ENCODE measurements around the gene HCAR3.
A peak's percentile ranks its signal among the peaks of the same experiment; 100 is the strongest.
"Not testable (repeated sequence)": the region's sequence is repeated elsewhere in the genome, so short reads cannot be mapped to it uniquely, and the experiment has no call there.

Gene HCAR3

DNA sequence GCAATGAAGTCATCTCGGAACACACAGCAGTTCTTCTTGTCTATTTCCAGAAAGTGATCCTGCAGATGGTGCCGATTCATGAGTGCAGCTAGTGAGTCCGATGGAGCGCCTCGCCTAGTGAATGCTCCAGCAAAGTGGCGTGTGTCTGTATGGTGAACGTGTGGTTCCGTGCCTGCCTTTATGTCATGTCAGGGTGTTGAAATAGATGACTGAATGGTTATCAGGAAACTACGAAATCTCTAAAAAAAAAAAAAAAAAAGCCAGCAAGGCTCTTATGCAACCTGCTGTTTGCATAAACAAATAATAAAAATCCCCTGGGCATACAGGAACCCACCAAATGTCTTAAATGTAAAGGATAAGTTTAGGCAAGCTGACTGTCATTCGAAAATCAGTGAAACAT lies at the start of gene HCAR3:
TSS of gene HCAR3 (minus strand) at position 154 of the 400 bp plus-strand sequence. CDS start at position 80, 74 bp downstream.
- H3K4me3 ChIP-seq (ENCODE audit: low read depth, low read length), result not testable (repeated sequence)

- no peak overlapping the region for H3K4me3 ChIP-seq (ENCODE audit: low read depth, low read length)
- TF ChIP-seq, protein P1, sequence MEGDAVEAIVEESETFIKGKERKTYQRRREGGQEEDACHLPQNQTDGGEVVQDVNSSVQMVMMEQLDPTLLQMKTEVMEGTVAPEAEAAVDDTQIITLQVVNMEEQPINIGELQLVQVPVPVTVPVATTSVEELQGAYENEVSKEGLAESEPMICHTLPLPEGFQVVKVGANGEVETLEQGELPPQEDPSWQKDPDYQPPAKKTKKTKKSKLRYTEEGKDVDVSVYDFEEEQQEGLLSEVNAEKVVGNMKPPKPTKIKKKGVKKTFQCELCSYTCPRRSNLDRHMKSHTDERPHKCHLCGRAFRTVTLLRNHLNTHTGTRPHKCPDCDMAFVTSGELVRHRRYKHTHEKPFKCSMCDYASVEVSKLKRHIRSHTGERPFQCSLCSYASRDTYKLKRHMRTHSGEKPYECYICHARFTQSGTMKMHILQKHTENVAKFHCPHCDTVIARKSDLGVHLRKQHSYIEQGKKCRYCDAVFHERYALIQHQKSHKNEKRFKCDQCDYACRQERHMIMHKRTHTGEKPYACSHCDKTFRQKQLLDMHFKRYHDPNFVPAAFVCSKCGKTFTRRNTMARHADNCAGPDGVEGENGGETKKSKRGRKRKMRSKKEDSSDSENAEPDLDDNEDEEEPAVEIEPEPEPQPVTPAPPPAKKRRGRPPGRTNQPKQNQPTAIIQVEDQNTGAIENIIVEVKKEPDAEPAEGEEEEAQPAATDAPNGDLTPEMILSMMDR (IDR thresholded peaks at IDR 0.05; ENCODE audit: borderline replicate concordance, insufficient read depth, low read depth, low read length), result no peak
Observed at GRCh38 chr12:122757568-122757967, 41.0 kb upstream of the HCAR3 start.

GRCh38 chr12:122754790-122755189 lies 38.2 kb upstream of the HCAR3 start:
- TF ChIP-seq, protein P1 (IDR thresholded peaks at IDR 0.05; ENCODE audit: borderline replicate concordance, insufficient read depth, low read depth, low read length), result no peak
- H3K4me3 ChIP-seq (ENCODE audit: low read depth, low read length), result no peak overlapping the region

- H3K4me3 ChIP-seq (ENCODE audit: low read depth, low read length), result peak overlapping the region; percentile 69
- TF ChIP-seq, protein P1 (IDR thresholded peaks at IDR 0.05; ENCODE audit: borderline replicate concordance, insufficient read depth, low read depth, low read length), result no peak
Observed at GRCh38 chr12:122753319-122753650, 36.7 kb upstream of the HCAR3 start.

DNA sequence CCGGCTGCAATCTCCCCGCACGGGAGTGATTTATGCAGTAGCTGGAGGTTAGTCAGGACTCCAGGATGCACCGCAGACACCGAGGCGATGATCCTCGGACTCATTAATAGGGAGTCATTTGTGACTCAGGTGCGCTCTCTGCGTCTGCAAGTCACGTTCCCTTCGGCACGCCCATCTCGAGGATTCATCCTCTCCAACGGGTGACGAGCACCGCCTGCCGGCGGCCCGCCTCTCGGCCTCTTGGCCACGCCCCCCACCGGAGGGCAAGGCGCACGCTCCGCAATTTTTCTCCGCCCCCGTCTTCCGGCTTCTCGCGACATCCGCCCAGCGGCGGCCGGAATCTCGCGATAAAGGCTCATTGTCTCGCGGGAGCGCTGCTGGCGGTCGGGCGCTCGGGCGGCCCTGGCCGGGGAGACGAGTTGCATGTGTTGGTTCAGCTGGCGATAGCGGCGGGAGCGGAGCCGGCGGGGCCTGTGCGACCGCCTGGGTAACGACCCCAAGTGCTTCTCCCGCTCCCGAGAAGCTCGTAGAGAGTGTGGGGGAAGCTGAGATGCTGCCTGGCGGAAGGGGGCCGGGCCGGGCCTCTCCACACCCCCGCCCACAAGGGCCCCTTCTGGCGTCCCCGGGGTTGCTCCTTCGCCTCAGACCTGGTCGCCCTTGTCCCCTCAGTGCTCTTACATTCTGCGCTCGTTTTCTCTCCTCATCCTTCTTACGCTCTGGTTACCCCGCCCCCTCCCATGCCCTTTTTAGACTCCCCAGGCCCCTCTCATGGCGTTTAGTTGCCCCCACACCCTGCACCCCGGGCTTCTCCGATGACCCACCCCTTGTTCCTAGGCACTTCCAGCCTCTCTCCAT lies 36.1 kb upstream of the HCAR3 start, which contains the start of gene DENR:
TSS of gene DENR (plus strand) at position 361 of the 855 bp plus-strand sequence. CDS start 878 bp downstream, outside the sequence.
- peak within 1 kb of the TSS; percentile 69 for H3K4me3 ChIP-seq (ENCODE audit: low read depth, low read length)
- TF ChIP-seq, protein P1 (IDR thresholded peaks at IDR 0.05; ENCODE audit: borderline replicate concordance, insufficient read depth, low read depth, low read length), result peak; percentile 94

DNA sequence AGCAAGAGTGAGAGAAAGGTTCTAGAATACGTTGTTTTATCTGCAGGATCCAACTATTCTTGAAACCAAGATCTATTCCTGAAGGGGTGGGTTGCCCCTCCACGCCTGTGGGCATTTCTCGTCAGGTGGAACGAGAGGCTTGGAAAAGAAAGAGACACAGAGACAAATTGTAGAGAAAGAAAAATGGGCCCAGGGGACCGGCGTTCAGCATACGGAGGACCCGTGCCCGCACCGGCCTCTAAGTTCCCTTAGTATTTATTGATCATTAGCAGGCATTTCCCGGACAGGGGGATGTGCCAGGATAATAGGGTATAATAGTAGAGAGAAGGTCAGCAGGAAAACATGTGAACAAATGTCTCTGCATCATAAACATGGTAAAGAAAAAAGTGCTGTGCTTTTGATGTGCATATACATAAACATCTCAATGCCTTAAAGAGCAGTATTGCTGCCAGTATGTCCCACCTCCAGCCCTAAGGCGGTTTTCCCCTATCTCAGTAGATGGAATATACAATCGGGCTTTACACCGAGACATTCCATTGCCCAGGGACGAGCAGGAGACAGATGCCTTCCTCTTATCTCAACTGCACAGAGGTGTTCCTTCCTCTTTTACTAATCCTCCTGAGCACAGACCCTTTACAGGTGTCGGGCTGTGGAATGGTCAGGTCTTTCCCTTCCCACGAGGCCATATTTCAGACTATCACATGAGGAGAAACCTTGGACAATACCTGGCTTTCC lies 34.3 kb upstream of the HCAR3 start:
- not testable (repeated sequence) for H3K4me3 ChIP-seq (ENCODE audit: low read depth, low read length)

DNA sequence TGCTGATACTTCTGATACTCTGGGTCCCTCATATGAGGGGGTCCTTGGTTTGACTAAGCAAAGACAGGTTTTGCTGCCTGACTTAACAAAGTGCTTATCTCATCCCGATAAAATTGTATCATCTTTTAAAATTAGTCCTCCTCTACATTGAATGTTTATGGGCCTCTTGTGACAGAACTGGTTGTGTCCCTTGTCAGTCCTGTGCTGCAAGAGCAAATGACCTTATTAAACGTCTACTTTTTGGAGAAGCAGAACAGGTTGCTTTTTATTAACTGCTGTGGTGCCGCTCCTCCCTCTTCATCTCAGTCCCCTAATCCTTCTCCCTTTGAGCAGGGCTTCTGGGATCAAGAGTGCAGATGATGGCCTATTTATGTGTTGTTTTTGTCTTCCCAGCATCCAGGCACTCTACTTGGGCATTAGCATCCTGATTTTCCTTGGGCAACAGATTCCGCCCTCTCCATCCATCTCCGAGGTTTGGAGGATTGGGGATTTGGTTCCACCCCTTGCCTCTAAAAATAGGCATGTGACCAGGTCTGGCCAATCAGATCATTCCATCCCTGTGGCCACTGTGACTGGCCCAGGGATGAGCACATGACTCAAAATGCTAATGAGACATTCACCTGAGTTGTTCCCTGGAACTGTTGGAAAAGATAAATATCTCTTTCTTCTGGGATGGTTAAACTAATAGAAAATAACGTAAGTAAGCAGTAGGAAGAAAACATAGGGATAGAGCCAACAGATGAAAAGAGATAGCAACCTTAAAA lies 33.1 kb upstream of the HCAR3 start:
- TF ChIP-seq, protein P1 (IDR thresholded peaks at IDR 0.05; ENCODE audit: borderline replicate concordance, insufficient read depth, low read depth, low read length), result no peak
- H3K4me3 ChIP-seq (ENCODE audit: low read depth, low read length), result no peak overlapping the region
